Endothelial cell of umbilical vein (primary cell): ENCODE results near the gene AHCY. TPM values are rescaled to one million over a fixed set of nuclear protein-coding genes. Genes with fewer than 3 reads are reported as not detected.
"Not testable (repeated sequence)": the region's sequence is repeated elsewhere in the genome, so short reads cannot be mapped to it uniquely, and the experiment has no call there.

Source experiments
- BruUV-seq: library from RNA; stranded (reverse); fragments of 400-500 nt; replicated peaks from 2 replicates; lab custom pipeline; 2021; lab: Mats Ljungman, UMichigan
- CTCF ChIA-PET: fragments of 300-600, 350-600 bp; sonication (Branson Sonifier 250); formaldehyde crosslinking; loops from one replicate; lab custom pipeline; 2021; ENCODE audit warnings: antibody characterized with exemption, inconsistent platforms; lab: Charles Lee
- POLR2A ChIA-PET: fragments of 300-600, 350-600 bp; sonication (Branson Sonifier 250); formaldehyde crosslinking; loops from one replicate; lab custom pipeline; 2021; ENCODE audit warnings: antibody characterized with exemption, inconsistent platforms; lab: Charles Lee
- DNase-seq: peaks from one replicate; pipeline ENCODE4 v3.0.0-alpha.2; 2011; ENCODE audit warnings: low read depth, low spot score
- FAIRE-seq: peaks from 2 replicates; lab custom pipeline; 2011; peaks lifted over from hg19 to GRCh38; lab: Jason Lieb, UNC
- H2AFZ ChIP-seq: 2 replicates; pipeline ENCODE4 v1.6.0; 2012; ENCODE audit warnings: low read depth, low read length, control low read depth, inconsistent platforms
- H3K27ac ChIP-seq: 2 replicates; pipeline ENCODE4 v1.5.1; 2011; ENCODE audit warnings: low read depth, mild to moderate bottlenecking, control low read depth, low read length, moderate library complexity; ENCODE audit not compliant: insufficient read depth
- H3K27me3 ChIP-seq, 2 experiments: 2 replicates each; pipeline versions ENCODE4 v1.6.0 to v1.6.1; 2011; ENCODE audit warnings: low read length in 2 of 2, mixed read lengths in 1 of 2; ENCODE audit not compliant: control insufficient read depth in 2 of 2, insufficient read depth in 2 of 2
- H3K36me3 ChIP-seq, 2 experiments: 2 replicates in 1 of 2; 3 replicates in 1 of 2; pipeline ENCODE4 v1.5.1; 2011; ENCODE audit warnings: low read length in 2 of 2, mild to moderate bottlenecking in 1 of 2, moderate library complexity in 1 of 2; ENCODE audit not compliant: control insufficient read depth in 2 of 2, insufficient read depth in 2 of 2; ENCODE audit errors: extremely low read depth in 1 of 2
- H3K4me1 ChIP-seq: 3 replicates; pipeline ENCODE4 v1.5.1; 2011; ENCODE audit warnings: mild to moderate bottlenecking, low read length; ENCODE audit not compliant: control insufficient read depth, insufficient read depth; ENCODE audit errors: extremely low read depth
- H3K4me2 ChIP-seq: 2 replicates; pipeline ENCODE4 v1.6.1; 2011; ENCODE audit warnings: low read length, control low read depth, mixed read lengths; ENCODE audit not compliant: insufficient read depth
- H3K4me3 ChIP-seq, 3 experiments: fragments of 200-600 bp in 1 of 3; sonication (generic), shearing (Covaris generic) in 1 of 3; replicated peaks in 1 of 3; 2 replicates each; pipeline ENCODE4 v1.5.1; 2011 to 2016; ENCODE audit warnings: control low read depth in 3 of 3, low read length in 3 of 3, mild to moderate bottlenecking in 2 of 3, inconsistent platforms in 1 of 3, low read depth in 1 of 3, moderate library complexity in 1 of 3; ENCODE audit not compliant: insufficient read depth in 1 of 3
- H3K79me2 ChIP-seq: 2 replicates; pipeline ENCODE4 v1.6.0; 2012; ENCODE audit warnings: low read length, inconsistent platforms; ENCODE audit not compliant: control insufficient read depth, insufficient read depth
- H3K9ac ChIP-seq: replicated peaks from 2 replicates; pipeline ENCODE3; 2011; ENCODE audit warnings: low read length, control low read depth; ENCODE audit not compliant: insufficient read depth; ENCODE audit errors: extremely low read depth
- H3K9me1 ChIP-seq: replicated peaks from 3 replicates; pipeline ENCODE4 v1.6.0; 2011; ENCODE audit warnings: mild to moderate bottlenecking, low read length; ENCODE audit not compliant: control insufficient read depth, insufficient read depth; ENCODE audit errors: extremely low read depth
- H3K9me3 ChIP-seq: replicated peaks from 2 replicates; pipeline ENCODE4 v1.5.1; 2012; ENCODE audit warnings: low read length, inconsistent platforms; ENCODE audit not compliant: control insufficient read depth, insufficient read depth
- H4K20me1 ChIP-seq: replicated peaks from 2 replicates; pipeline ENCODE3; 2011; ENCODE audit warnings: mild to moderate bottlenecking, low read length; ENCODE audit not compliant: control insufficient read depth, insufficient read depth; ENCODE audit errors: extremely low read depth
- GATA2 ChIP-seq: IDR thresholded peaks from 2 replicates; pipeline ENCODE4 v1.7.0; 2011; ENCODE audit warnings: low read depth, mild to moderate bottlenecking, moderate library complexity, mixed read lengths, low read length; ENCODE audit not compliant: insufficient read length, insufficient read depth
- POLR2AphosphoS5 ChIP-seq: IDR thresholded peaks from 2 replicates; pipeline ENCODE4 v1.6.1; 2012; ENCODE audit warnings: low read depth, mild to moderate bottlenecking, control low read depth, low read length, moderate library complexity; ENCODE audit not compliant: insufficient read depth
- dilution Hi-C: fragments of 300-500 bp; cut with MboI; formaldehyde crosslinking; loops from one replicate; pipeline ENCODE4 v1.15.0; 2019; ENCODE audit warnings: low sequenced_read_pairs; ENCODE audit not compliant: extremely low pct_ligation_motif_present
- intact Hi-C: fragments of 100-400 bp; cut with micrococcal nuclease; formaldehyde crosslinking; loops from one replicate; pipeline ENCODE4 v1.10.0; 2022
- polyA plus RNA-seq, 4 experiments: library from polyadenylated mRNA; depleted of rRNA in 3 of 4; stranded (reverse) in 3 of 4; unstranded in 1 of 4; fragments of >200 nt; gene quantifications; 2 replicates each; pipeline versions ENCODE4 v1.2.1 to v1.2.3, GENCODE V29; 2011 to 2012; ENCODE audit warnings: missing spikeins in 1 of 4
- total RNA-seq: library from RNA; stranded (reverse); gene quantifications from 2 replicates; pipeline ENCODE4 v1.2.3, GENCODE V29; 2021

Gene AHCY
- total and polyA plus RNA-seq, 2 donors (not counting 3 experiments of a cell fraction or from before 2014, with no cell fraction given), result 94.7 to 168 TPM

GRCh38 chr20:34343458-34344211, 40.5 kb upstream of the AHCY start:
- no peak overlapping the region for H3K9ac ChIP-seq

GRCh38 chr20:34341199-34341598, 38.0 kb upstream of the AHCY start:
- CTCF ChIA-PET, dilution Hi-C loops, H2AFZ ChIP-seq, DNase-seq, intact Hi-C loops, H3K79me2 ChIP-seq, H3K27ac ChIP-seq, H3K4me1 ChIP-seq, H3K36me3 ChIP-seq, FAIRE-seq, H3K27me3 ChIP-seq, H3K9ac ChIP-seq, H3K4me2 ChIP-seq, H3K9me1 ChIP-seq, BruUV-seq, POLR2A ChIA-PET, H3K4me3 ChIP-seq, H4K20me1 ChIP-seq, H3K9me3 ChIP-seq: not testable (repeated sequence)

More at GRCh38 chr20:34343458-34344211, 40.5 kb upstream of the AHCY start:
- DNase-seq (no peak), FAIRE-seq (no peak)
- H3K9me1 ChIP-seq, result no peaks in the 10 kb centered on the region
- dilution Hi-C loops, result no loop called here
- no peak for TF ChIP-seq POLR2AphosphoS5
- TF ChIP-seq GATA2, result peak; percentile 41
- H3K36me3 ChIP-seq, result no peaks in the 10 kb centered on the region
- no peaks in the 10 kb centered on the region for H3K79me2 ChIP-seq
- ChIA-PET POLR2A (no interaction called here), CTCF (interaction anchor here (1.3 kb wide), 1 partner anchor 9 kb away, joined by 4 read pairs; no protein-coding TSS in a partner anchor)
- H3K27me3 ChIP-seq, result no peaks in the 10 kb centered on the region
- no peaks in the 10 kb centered on the region for H4K20me1 ChIP-seq
- peak overlapping the region; percentile 12 for H2AFZ ChIP-seq
- BruUV-seq, result no TSS peak
- no peak overlapping the region for H3K4me3 ChIP-seq
- H3K27ac ChIP-seq, result no peak overlapping the region
- intact Hi-C loops, result no loop called here
- no peak overlapping the region for H3K4me2 ChIP-seq
- no peaks in the 10 kb centered on the region for H3K9me3 ChIP-seq
- H3K4me1 ChIP-seq, result no peaks in the 10 kb centered on the region

- DNase-seq, BruUV-seq, FAIRE-seq, H3K9ac ChIP-seq, H3K4me2 ChIP-seq, H3K4me3 ChIP-seq, H3K9me3 ChIP-seq, H3K27ac ChIP-seq, dilution Hi-C loops, H4K20me1 ChIP-seq, H3K36me3 ChIP-seq, H2AFZ ChIP-seq, H3K4me1 ChIP-seq, H3K9me1 ChIP-seq, intact Hi-C loops, H3K27me3 ChIP-seq, H3K79me2 ChIP-seq: not testable (repeated sequence)
- ChIA-PET CTCF (interaction anchor here (2.0 kb wide), 1 partner anchor 28 kb away, joined by 6 read pairs; no protein-coding TSS in a partner anchor), POLR2A (interaction anchor here (0.7 kb wide), 1 partner anchor 22 kb away, joined by 5 read pairs; no protein-coding TSS in a partner anchor)
These were observed 37.6 kb upstream of the AHCY start for GRCh38 chr20:34340726-34341125.
